Spleen (tissue), 11 donors: ENCODE results near the gene HDAC9. TPM values are rescaled to one million over a fixed set of nuclear protein-coding genes. Genes with fewer than 3 reads are reported as not detected.
A peak's percentile ranks its signal among the peaks of the same experiment; 100 is the strongest.

ENCODE experiments used
- DNase-seq: peaks from one replicate; pipeline ENCODE4 v3.0.0-alpha.2; 2020
- H3K27ac ChIP-seq, 8 donors: fragments of 200-600 bp; sonication (generic) in 7 of 8; 1 replicate in 4 of 8; 2 replicates in 4 of 8; pipeline versions ENCODE4 v1.5.0 to v1.8.0; 2016 to 2021; ENCODE audit warnings: inconsistent platforms in 4 of 8, mild to moderate bottlenecking in 4 of 8, moderate library complexity in 1 of 8
- H3K27me3 ChIP-seq, 7 donors: fragments of 200-600 bp; sonication (generic) in 6 of 7; replicated peaks in 1 of 7; 1 replicate in 4 of 7; 2 replicates in 3 of 7; pipeline versions ENCODE4 v1.5.0 to v1.8.0; 2016 to 2021; ENCODE audit warnings: inconsistent platforms in 3 of 7, mild to moderate bottlenecking in 1 of 7
- H3K36me3 ChIP-seq, 6 donors: fragments of 200-600 bp; sonication (generic) in 5 of 6; 1 replicate in 4 of 6; 2 replicates in 2 of 6; pipeline versions ENCODE4 v1.5.0 to v1.8.0; 2016 to 2021; ENCODE audit warnings: inconsistent platforms in 2 of 6
- H3K4me1 ChIP-seq, 6 donors: fragments of 200-600 bp; sonication (generic) in 5 of 6; 1 replicate in 3 of 6; 2 replicates in 3 of 6; pipeline versions ENCODE4 v1.5.0 to v1.8.0; 2016 to 2021; ENCODE audit warnings: inconsistent platforms in 3 of 6
- H3K4me3 ChIP-seq, 8 donors: fragments of 200-600 bp; sonication (generic) in 7 of 8; 1 replicate in 4 of 8; 2 replicates in 4 of 8; pipeline versions ENCODE4 v1.5.0 to v1.8.0; 2016 to 2021; ENCODE audit warnings: inconsistent platforms in 4 of 8, mild to moderate bottlenecking in 4 of 8, moderate library complexity in 2 of 8
- H3K9me3 ChIP-seq, 8 donors: fragments of 200-600 bp; sonication (generic) in 7 of 8; 1 replicate in 4 of 8; 2 replicates in 4 of 8; pipeline versions ENCODE4 v1.5.0 to v1.8.0; 2016 to 2021; ENCODE audit warnings: inconsistent platforms in 4 of 8
- CTCF ChIP-seq, 11 experiments: fragments of 200-600 bp in 7 of 11; fragments of 450-650 bp in 4 of 11; sonication (generic) in 4 of 11; IDR thresholded peaks in 8 of 11; conservative IDR thresholded peaks in 3 of 11; 1 replicate in 7 of 11; 2 replicates in 4 of 11; pipeline versions ENCODE4 v1.4.0 to v1.8.0; 2016 to 2021; ENCODE audit warnings: antibody characterized with exemption in 11 of 11, inconsistent platforms in 4 of 11, mild to moderate bottlenecking in 1 of 11
- POLR2A ChIP-seq, 3 donors: fragments of 450-650 bp; IDR thresholded peaks; one replicate each; pipeline ENCODE4 v1.5.1; 2017; ENCODE audit warnings: antibody characterized with exemption in 3 of 3, mild to moderate bottlenecking in 1 of 3
- POLR2AphosphoS5 ChIP-seq, 3 donors: sonication (generic); formaldehyde crosslinking; IDR thresholded peaks; one replicate each; pipeline ENCODE4 v1.5.1; 2017; ENCODE audit warnings: antibody characterized with exemption in 3 of 3
- WGBS, 5 donors: extraction: QIAGEN DNeasy Blood & Tissue Kit in 3 of 5; methylation state at CpG; one replicate each; pipeline versions ENCODE4 v1.1.5 to v1.1.7; 2013 to 2018; 5-methylcytosine and 5-hydroxymethylcytosine counted together
- intact Hi-C: fragments of 100-400 bp; cut with DNase I; formaldehyde crosslinking; loops from one replicate; pipeline ENCODE4 v1.15.0; 2023; ENCODE audit warnings: low total_unique reads
- polyA plus RNA-seq, 3 donors: library from polyadenylated mRNA; stranded (reverse); fragments of 200-250 nt; gene quantifications; one replicate each; pipeline ENCODE4 v1.2.1, GENCODE V29; 2013
- total RNA-seq, 7 donors: library from RNA; depleted of rRNA in 3 of 7; stranded (reverse); fragments of >200 nt in 3 of 7; fragmentation: NEBNext Ultra II Directional in 4 of 7; extraction: Animal tissue kit (Norgen Biotek cat#: 25700) in 4 of 7; gene quantifications; one replicate each; pipeline versions ENCODE4 v1.1.0 to v1.2.1, GENCODE V29; 2016 to 2021
- donor health status: healthy with polysubstance abuse.
- donor health status: DM: no; HTN: no; CAD: no; lungs with moderate emphysema.
- donor health status: DM: no; HTN: no; CAD: no.
- donor health status: Bipolar disorder and iron deficiency.
- donor health status: healthy.
- donor health status: DM: no; HTN: no; CAD: no.
- donor health status: DM: yes; HTN: yes; CAD: no.

The HDAC9 gene
- total and polyA plus RNA-seq, 10 donors = 15.9 to 100 (median 66.1) TPM

- intact Hi-C loops = loop anchor here (10.0 kb wide), 1 partner anchor 305 kb away; no protein-coding TSS in a partner anchor
- Histone ChIP-seq H3K4me3 (no peak overlapping the region), H3K27me3 (no peaks in the 10 kb centered on the region), H3K9me3 (no peaks in the 10 kb centered on the region), H3K36me3 (peaks cover 0 to 34% (median 0%) of the 10 kb centered on the region in 6 donors), H3K4me1 (peaks cover 0 to 23% (median 8%) of the 10 kb centered on the region in 6 donors), H3K27ac (no peak overlapping the region)
- no peak for TF ChIP-seq POLR2AphosphoS5 (IDR thresholded peaks at IDR 0.05)
- TF ChIP-seq POLR2A (IDR thresholded peaks at IDR 0.05) = no peak
- TF ChIP-seq CTCF (IDR thresholded peaks at IDR 0.05 in 8 of 11, conservative IDR thresholded peaks at IDR 0.05 in 3 of 11) = no peak
- WGBS, 5 donors = 74 to 95% (median 88%) methylated on average over 5 of the region's 5 CpGs
- no peak for DNase-seq
Measured at GRCh38 chr7:18659746-18660145, 164.2 kb downstream of the HDAC9 start.

DNA sequence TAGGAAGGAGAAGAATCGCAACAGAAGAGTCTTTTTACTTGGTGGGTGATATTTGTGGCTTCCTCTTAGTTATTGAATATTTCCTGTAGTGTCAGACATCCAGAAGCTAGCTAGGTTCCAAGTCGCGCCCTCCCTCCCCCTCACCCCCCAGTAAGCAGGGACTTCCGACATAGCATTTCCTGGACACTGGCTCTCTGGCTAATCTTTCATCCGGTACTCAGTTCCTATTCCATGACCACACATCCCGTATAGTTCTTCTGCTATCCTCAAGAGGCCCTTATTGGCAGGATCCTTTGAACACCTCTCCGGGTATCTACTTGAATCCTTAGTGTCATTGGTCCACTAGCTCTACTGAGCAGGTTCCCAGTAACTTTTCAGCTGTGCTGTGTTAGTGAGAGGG, 167.8 kb downstream of the HDAC9 start:
- intact Hi-C loops = loop anchor here (10.0 kb wide), 1 partner anchor 309 kb away; no protein-coding TSS in a partner anchor
- TF ChIP-seq POLR2A (IDR thresholded peaks at IDR 0.05) (no peak), CTCF (IDR thresholded peaks at IDR 0.05 in 8 of 11, conservative IDR thresholded peaks at IDR 0.05 in 3 of 11) (no peak), POLR2AphosphoS5 (IDR thresholded peaks at IDR 0.05) (peak in 1 of 3 donors; percentile 15)
- WGBS, 5 donors = 29 to 49% (median 38%) methylated on average over 7 of the region's 7 CpGs
- H3K27me3 ChIP-seq = no peaks in the 10 kb centered on the region
- H3K4me1 ChIP-seq = peaks cover 0 to 28% (median 11%) of the 10 kb centered on the region in 6 donors
- H3K9me3 ChIP-seq = no peaks in the 10 kb centered on the region
- DNase-seq = peak; percentile 34
- H3K36me3 ChIP-seq = peaks cover 0 to 24% (median 0%) of the 10 kb centered on the region in 6 donors
- H3K27ac ChIP-seq = peak overlapping the region in 2 of 8 donors; percentile 8 to 38
- no peak overlapping the region for H3K4me3 ChIP-seq

- TF ChIP-seq POLR2AphosphoS5 (IDR thresholded peaks at IDR 0.05) (no peak), CTCF (IDR thresholded peaks at IDR 0.05 in 8 of 11, conservative IDR thresholded peaks at IDR 0.05 in 3 of 11) (peak; percentile 45 to 87 (median 78)), POLR2A (IDR thresholded peaks at IDR 0.05) (no peak)
Measured at GRCh38 chr7:18666107-18666728, 170.7 kb downstream of the HDAC9 start.

GRCh38 chr7:18667466-18667865, 171.9 kb downstream of the HDAC9 start:
- no peaks in the 10 kb centered on the region for H3K27me3 ChIP-seq
- intact Hi-C loops = loop anchor here (10.0 kb wide), 1 partner anchor 313 kb away; no protein-coding TSS in a partner anchor
- no peaks in the 10 kb centered on the region for H3K9me3 ChIP-seq
- 52 to 75% (median 73%) methylated on average over 1 of the region's 1 CpG for WGBS, 5 donors
- TF ChIP-seq CTCF (IDR thresholded peaks at IDR 0.05 in 8 of 11, conservative IDR thresholded peaks at IDR 0.05 in 3 of 11) = no peak
- TF ChIP-seq POLR2AphosphoS5 (IDR thresholded peaks at IDR 0.05) = no peak
- TF ChIP-seq POLR2A (IDR thresholded peaks at IDR 0.05) = no peak
- H3K4me3 ChIP-seq = no peak overlapping the region
- H3K4me1 ChIP-seq = peaks cover 0 to 28% (median 11%) of the 10 kb centered on the region in 6 donors
- peaks cover 0 to 22% (median 0%) of the 10 kb centered on the region in 6 donors for H3K36me3 ChIP-seq
- no peak for DNase-seq
- peak overlapping the region in 3 of 8 donors; percentile 26 to 34 (median 32) for H3K27ac ChIP-seq

More at GRCh38 chr7:18666107-18666728, 170.7 kb downstream of the HDAC9 start:
- 19 to 33% (median 26%) methylated on average over 4 of the region's 4 CpGs for WGBS, 5 donors
- no peaks in the 10 kb centered on the region for H3K27me3 ChIP-seq
- no peak overlapping the region for H3K4me3 ChIP-seq
- peaks cover 0 to 28% (median 11%) of the 10 kb centered on the region in 6 donors for H3K4me1 ChIP-seq
- H3K9me3 ChIP-seq = no peaks in the 10 kb centered on the region
- intact Hi-C loops = loop anchor here (10.0 kb wide), 1 partner anchor 311 kb away; no protein-coding TSS in a partner anchor
- H3K36me3 ChIP-seq = peaks cover 0 to 22% (median 0%) of the 10 kb centered on the region in 6 donors
- H3K27ac ChIP-seq = no peak overlapping the region
- peak; percentile 92 for DNase-seq
